Vagina (tissue), 2 donors: ENCODE results near the gene RAB1A.

Experiments
- CTCF ChIP-seq, 3 experiments: fragments of 450-650 bp in 2 of 3; fragments of 200-600 bp in 1 of 3; sonication (generic) in 1 of 3; IDR thresholded peaks; one replicate each; pipeline ENCODE4 v1.5.1; 2017 to 2019; ENCODE audit warnings: antibody characterized with exemption in 3 of 3, mild to moderate bottlenecking in 2 of 3, moderate library complexity in 2 of 3
- POLR2AphosphoS5 ChIP-seq, 2 donors: sonication (generic); formaldehyde crosslinking; IDR thresholded peaks; one replicate each; pipeline ENCODE4 v1.9.0; 2017; ENCODE audit warnings: antibody characterized with exemption in 2 of 2, mild to moderate bottlenecking in 2 of 2, low read depth in 1 of 2; ENCODE audit not compliant: insufficient read depth in 1 of 2

GRCh38 chr2:65072181-65072970 is 57.5 kb downstream of the RAB1A start:
- TF ChIP-seq CTCF (IDR thresholded peaks at IDR 0.05) (no peak), POLR2AphosphoS5 (IDR thresholded peaks at IDR 0.05; ENCODE audit: insufficient read depth in 1 of 2, low read depth in 1 of 2) (no peak)
